ENCODE data around the gene FTO. TPM values are rescaled to one million over a fixed set of nuclear protein-coding genes. Genes with fewer than 3 reads are reported as not detected.

FTO gene
- polyA plus RNA-seq, 4 donors = 81.9 to 101 (median 98.3) TPM

GRCh38 chr16:53775821-53776431 lies 72.0 kb downstream of the FTO start:
- DNase-seq (ENCODE audit: low read depth in 4 of 4, low spot score in 3 of 4) = no peak

GRCh38 chr16:53779186-53779585 lies 75.2 kb downstream of the FTO start:
- DNase-seq (ENCODE audit: low read depth in 4 of 4, low spot score in 3 of 4) = no peak

GRCh38 chr16:53780051-53780450 lies 76.1 kb downstream of the FTO start:
- no peak for DNase-seq (ENCODE audit: low read depth in 4 of 4, low spot score in 3 of 4)

- no peak for DNase-seq (ENCODE audit: low read depth in 4 of 4, low spot score in 3 of 4)
Observed at GRCh38 chr16:53781023-53781605, 77.2 kb downstream of the FTO start.

GRCh38 chr16:53782148-53782547 lies 78.2 kb downstream of the FTO start:
- DNase-seq (ENCODE audit: low read depth in 4 of 4, low spot score in 3 of 4) = no peak

- no peak for DNase-seq (ENCODE audit: low read depth in 4 of 4, low spot score in 3 of 4)
Observed at GRCh38 chr16:53784291-53784690, 80.3 kb downstream of the FTO start.

GRCh38 chr16:53785044-53785443 lies 81.1 kb downstream of the FTO start:
- no peak for DNase-seq (ENCODE audit: low read depth in 4 of 4, low spot score in 3 of 4)

GRCh38 chr16:53785916-53786315 lies 82.0 kb downstream of the FTO start:
- DNase-seq (ENCODE audit: low read depth in 4 of 4, low spot score in 3 of 4) = no peak

- no peak for DNase-seq (ENCODE audit: low read depth in 4 of 4, low spot score in 3 of 4)
Observed at GRCh38 chr16:53787423-53787822, 83.5 kb downstream of the FTO start.

- no peak for DNase-seq (ENCODE audit: low read depth in 4 of 4, low spot score in 3 of 4)
Observed at GRCh38 chr16:53789137-53789536, 85.2 kb downstream of the FTO start.

- no peak for DNase-seq (ENCODE audit: low read depth in 4 of 4, low spot score in 3 of 4)
Observed at GRCh38 chr16:53792161-53792951, 88.4 kb downstream of the FTO start.

- no peak for DNase-seq (ENCODE audit: low read depth in 4 of 4, low spot score in 3 of 4)
Observed at GRCh38 chr16:53803451-53803850, 99.5 kb downstream of the FTO start.

- no peak for DNase-seq (ENCODE audit: low read depth in 4 of 4, low spot score in 3 of 4)
Observed at GRCh38 chr16:53803998-53804397, 100.0 kb downstream of the FTO start.

- no peak for DNase-seq (ENCODE audit: low read depth in 4 of 4, low spot score in 3 of 4)
Observed at GRCh38 chr16:53804467-53804866, 100.5 kb downstream of the FTO start.

GRCh38 chr16:53805113-53805512 lies 101.2 kb downstream of the FTO start:
- no peak for DNase-seq (ENCODE audit: low read depth in 4 of 4, low spot score in 3 of 4)

GRCh38 chr16:53805752-53806151 lies 101.8 kb downstream of the FTO start:
- DNase-seq (ENCODE audit: low read depth in 4 of 4, low spot score in 3 of 4) = no peak

GRCh38 chr16:53809088-53809932 lies 105.4 kb downstream of the FTO start:
- DNase-seq (ENCODE audit: low read depth in 4 of 4, low spot score in 3 of 4) = no peak

GRCh38 chr16:53812914-53813313 lies 109.0 kb downstream of the FTO start:
- no peak for DNase-seq (ENCODE audit: low read depth in 4 of 4, low spot score in 3 of 4)

- DNase-seq (ENCODE audit: low read depth in 4 of 4, low spot score in 3 of 4) = no peak
Observed at GRCh38 chr16:53814801-53815200, 110.8 kb downstream of the FTO start.

- DNase-seq (ENCODE audit: low read depth in 4 of 4, low spot score in 3 of 4) = no peak
Observed at GRCh38 chr16:53816211-53816836, 112.4 kb downstream of the FTO start.

Data from right renal pelvis (tissue), 4 donors.